ENCODE measurements around the gene ANTXR2.
"Not testable (repeated sequence)": the region's sequence is repeated elsewhere in the genome, so short reads cannot be mapped to it uniquely, and the experiment has no call there.

The ANTXR2 gene

DNA sequence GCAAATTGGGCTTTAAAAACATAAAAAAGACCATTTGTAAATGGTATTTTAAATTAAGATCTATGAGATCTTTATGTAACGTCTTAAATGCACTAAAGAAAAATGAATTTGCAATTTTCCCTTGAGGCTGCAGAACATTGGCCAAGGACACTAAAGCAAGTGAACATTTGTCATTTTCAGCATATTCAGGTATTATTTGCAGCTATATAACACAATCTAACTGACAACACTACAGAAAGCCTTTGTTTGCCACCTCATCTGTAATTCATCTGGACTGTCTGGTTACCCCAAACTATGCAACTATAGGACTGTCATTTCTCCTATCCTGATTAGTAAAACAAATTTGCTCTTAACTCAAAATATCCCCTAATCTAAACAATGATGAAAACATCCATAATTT, 74.8 kb downstream of the ANTXR2 start:
- TF ChIP-seq, protein P1, sequence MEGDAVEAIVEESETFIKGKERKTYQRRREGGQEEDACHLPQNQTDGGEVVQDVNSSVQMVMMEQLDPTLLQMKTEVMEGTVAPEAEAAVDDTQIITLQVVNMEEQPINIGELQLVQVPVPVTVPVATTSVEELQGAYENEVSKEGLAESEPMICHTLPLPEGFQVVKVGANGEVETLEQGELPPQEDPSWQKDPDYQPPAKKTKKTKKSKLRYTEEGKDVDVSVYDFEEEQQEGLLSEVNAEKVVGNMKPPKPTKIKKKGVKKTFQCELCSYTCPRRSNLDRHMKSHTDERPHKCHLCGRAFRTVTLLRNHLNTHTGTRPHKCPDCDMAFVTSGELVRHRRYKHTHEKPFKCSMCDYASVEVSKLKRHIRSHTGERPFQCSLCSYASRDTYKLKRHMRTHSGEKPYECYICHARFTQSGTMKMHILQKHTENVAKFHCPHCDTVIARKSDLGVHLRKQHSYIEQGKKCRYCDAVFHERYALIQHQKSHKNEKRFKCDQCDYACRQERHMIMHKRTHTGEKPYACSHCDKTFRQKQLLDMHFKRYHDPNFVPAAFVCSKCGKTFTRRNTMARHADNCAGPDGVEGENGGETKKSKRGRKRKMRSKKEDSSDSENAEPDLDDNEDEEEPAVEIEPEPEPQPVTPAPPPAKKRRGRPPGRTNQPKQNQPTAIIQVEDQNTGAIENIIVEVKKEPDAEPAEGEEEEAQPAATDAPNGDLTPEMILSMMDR (IDR thresholded peaks at IDR 0.05; ENCODE audit: control insufficient read depth, extremely low read depth, insufficient read depth): no peak
- no peak for DNase-seq (ENCODE audit: low read depth)
- H3K4me3 ChIP-seq (ENCODE audit: low read depth, low read length): no peak overlapping the region

DNA sequence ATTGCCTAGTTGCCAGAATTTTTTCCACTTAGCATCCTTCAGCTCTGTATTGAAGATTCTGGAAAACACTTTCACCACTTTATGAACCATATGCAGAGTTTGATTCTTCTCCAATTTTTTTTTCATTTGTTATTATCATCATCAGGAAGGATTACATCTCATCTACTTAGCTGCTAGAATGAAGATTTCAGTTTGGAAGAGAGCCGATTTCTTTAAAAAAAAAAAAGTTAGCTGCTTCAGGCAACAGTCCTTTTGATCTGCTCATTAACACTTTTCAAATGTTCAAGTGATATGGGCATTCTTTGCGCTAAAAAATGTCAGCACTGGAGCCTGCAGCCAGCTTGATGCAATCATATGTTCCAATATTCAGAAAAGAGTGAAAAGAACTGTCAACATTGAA, 76.2 kb downstream of the ANTXR2 start:
- H3K4me3 ChIP-seq (ENCODE audit: low read depth, low read length): no peak overlapping the region
- TF ChIP-seq, protein P1 (IDR thresholded peaks at IDR 0.05; ENCODE audit: control insufficient read depth, extremely low read depth, insufficient read depth): no peak
- no peak for DNase-seq (ENCODE audit: low read depth)

DNA sequence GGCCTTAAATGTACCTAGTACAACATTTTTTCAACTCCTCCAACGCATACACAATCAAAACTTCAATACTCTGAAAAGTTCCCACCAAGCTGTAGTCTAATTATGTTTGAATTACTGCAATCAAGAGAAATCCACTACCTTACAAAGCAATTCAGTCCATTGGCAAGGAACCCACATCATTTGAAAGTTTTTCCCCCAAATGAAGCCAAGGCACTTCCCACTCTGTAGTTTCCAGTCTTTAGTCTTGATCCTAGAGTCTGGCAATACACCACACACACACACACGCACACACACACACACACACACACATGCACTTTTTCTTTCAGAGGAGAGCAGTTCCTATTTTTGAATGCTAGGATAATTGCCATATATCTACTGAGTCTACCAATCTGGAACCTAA, 79.6 kb downstream of the ANTXR2 start:
- DNase-seq (ENCODE audit: low read depth): no peak

DNA sequence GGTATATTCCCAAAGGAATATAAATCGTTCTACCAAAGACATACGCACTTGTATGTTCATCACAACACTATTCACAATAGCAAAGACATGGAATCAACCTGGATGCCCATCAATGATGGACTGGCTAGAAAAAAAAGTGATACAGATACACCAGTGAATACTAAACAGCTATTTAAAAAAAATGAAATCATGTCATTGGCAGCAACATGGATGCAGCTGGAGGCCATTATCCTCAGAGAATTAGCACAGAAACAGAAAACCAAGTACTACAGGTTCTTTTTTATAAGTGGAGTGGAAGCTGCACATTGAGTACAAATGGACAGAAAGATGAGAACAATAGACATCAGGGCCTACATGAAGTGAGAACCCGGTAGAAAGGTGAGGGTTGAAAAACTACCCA, 81.4 kb downstream of the ANTXR2 start:
- no peak overlapping the region for H3K4me3 ChIP-seq (ENCODE audit: low read depth, low read length)
- TF ChIP-seq, protein P1 (IDR thresholded peaks at IDR 0.05; ENCODE audit: control insufficient read depth, extremely low read depth, insufficient read depth): no peak
- DNase-seq (ENCODE audit: low read depth): no peak

More for the DNA sequence above, 79.6 kb downstream of the ANTXR2 start:
- H3K4me3 ChIP-seq (ENCODE audit: low read depth, low read length): no peak overlapping the region
- TF ChIP-seq, protein P1 (IDR thresholded peaks at IDR 0.05; ENCODE audit: control insufficient read depth, extremely low read depth, insufficient read depth): no peak

DNA sequence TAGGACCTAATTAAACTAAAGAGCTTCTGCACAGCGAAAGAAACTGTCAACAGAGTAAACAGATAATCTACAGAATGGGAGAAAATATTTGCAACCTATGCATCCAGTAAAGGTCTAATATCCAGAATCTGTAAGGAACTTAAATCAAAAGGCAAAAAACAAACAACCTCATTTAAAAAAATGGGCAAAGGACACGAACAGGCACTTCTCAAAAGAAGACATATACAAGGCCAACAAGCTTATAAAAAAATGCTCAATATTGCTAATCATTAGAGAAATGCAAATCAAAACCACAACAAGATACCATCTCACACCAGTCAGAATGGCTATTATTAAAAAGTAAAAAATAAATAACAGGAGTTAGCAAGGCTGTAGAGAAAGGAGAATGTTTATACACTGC, 81.9 kb downstream of the ANTXR2 start:
- H3K4me3 ChIP-seq (ENCODE audit: low read depth, low read length); DNase-seq (ENCODE audit: low read depth): not testable (repeated sequence)

DNA sequence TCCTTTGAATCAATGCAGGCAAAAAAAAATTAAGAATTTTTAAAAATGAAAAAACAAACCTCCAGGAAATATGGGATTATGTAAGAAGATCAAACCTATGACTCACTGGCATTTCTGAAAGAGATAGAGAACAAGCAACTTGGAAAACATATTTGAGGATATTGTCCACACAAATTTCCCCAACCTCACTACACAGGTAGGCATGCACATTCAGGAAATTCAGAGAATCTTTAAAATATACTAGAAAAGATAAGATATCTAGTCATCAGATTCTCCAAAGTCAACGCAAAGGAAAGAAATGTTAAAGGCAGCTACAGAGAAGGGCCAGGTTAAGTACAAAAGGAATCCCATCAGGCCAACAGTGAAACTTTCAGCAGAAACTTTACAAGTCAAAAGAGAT, 85.6 kb downstream of the ANTXR2 start:
- DNase-seq (ENCODE audit: low read depth): no peak
- H3K4me3 ChIP-seq (ENCODE audit: low read depth, low read length): no peak overlapping the region

DNA sequence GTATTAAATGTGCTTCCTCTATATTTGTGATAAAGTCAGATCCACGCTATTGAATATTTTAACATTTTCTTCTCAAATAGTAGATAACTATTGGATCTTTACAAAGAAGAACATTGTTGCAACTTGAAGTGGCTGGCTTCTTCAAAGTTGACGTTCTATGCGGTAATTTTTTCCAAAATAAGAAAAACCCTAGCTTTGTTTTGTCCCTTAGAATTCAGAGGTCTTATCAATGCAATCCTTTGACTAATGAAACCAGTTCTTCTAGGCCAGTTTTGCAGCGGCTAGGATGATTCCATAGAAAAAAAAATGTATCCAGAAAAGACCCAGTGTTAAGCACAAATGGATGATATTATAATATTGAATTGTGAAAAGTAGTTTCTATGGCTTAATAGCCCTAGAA, 89.6 kb downstream of the ANTXR2 start:
- H3K4me3 ChIP-seq (ENCODE audit: low read depth, low read length): no peak overlapping the region
- DNase-seq (ENCODE audit: low read depth): no peak
- TF ChIP-seq, protein P1 (IDR thresholded peaks at IDR 0.05; ENCODE audit: control insufficient read depth, extremely low read depth, insufficient read depth): no peak

More for the DNA sequence above, 85.6 kb downstream of the ANTXR2 start:
- TF ChIP-seq, protein P1 (IDR thresholded peaks at IDR 0.05; ENCODE audit: control insufficient read depth, extremely low read depth, insufficient read depth): no peak
